ENCODE data around the gene SLC2A4.

SLC2A4 gene

DNA sequence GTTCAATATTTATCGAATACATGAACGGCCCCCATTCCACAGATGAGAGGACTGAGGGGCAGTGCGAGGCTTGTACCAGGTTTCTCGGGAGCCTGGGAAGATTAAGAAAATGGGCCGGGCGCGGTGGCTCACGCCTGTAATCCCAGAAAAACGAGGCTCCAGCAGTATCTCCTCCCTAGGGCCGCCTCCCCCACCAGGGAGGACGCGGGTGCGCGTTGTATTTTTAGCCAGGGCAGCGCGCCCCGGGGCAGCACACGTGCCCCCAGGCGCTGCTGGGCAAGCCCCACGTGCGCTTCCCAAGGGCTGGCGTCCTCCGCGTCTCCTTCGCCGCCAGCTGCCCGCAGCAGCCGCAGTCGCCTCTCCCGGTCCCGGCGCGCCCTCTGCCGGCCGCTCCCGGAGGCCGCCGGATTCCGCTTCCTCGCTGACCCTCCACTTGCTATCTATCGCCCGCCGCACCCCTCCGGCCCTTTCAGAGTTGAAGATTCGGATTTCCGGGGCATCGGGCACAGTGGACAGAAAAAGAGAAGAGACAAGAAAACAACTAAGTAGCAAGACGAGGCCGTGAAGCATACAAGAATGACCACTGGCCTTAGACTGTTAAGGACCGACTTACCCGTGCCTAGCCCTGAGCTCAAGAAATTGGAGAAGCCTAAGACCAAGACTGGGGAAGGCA, 14.8 kb downstream of the SLC2A4 start:
- peak in 44 of 56 donors; percentile 12 to 83 (median 57) for DNase-seq

DNA sequence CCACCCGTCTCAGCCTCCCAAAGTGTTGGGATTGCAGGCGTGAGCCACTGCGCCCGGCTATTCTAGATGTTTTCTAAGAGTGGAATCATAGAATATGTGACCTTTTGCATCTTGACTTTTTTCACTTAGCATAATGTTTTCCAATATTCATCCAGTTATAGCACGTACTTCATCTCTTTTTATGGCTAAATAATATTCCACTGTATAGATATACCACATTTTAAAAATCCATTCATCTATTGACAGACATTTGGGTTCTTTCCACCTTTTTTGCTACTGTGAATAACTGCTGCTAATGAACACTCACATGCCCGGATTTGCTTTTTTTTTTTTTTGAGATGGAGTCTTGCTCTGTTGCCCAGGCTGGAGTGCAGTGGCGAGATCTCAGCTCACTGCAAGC, 22.7 kb downstream of the SLC2A4 start:
- DNase-seq = no peak

DNA sequence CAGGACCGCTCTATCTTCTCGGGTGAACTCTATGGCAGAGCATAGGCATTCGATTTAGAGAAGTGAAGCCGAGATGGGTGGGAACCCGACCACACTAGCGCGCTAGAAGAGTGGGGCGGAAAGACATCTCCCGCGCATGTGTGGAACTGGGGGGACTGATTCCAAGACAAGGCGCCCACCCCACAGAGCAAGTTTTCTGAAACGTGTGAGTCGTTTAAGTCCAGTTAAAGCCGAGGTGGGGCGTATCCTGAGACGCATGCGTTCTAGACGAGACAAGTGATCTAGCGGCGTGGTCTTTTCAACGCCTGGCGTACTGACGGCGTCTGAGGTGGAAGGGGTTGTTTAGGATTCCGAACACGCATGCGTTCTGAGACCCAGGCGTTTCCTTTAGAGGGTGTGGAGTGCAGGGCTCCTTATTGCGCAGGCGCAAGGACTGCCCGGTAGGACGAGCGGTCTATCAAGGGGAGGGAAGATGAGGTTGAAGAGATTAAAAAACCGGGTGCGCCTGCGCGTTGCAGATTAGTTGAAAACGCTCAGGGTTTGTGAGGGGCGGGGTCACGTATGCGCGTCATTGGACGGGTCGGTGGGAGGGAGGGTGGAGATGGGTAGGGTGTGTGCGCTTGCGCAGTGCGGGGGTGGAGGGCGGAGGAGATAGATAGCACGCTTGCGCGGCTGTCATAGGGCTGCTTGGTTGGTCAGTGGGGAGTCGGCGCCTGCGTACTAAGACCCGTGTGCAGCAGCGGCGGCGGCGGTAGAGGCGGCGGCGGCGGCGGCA, 25.6 kb downstream of the SLC2A4 start, which contains the start of gene EIF5A:
Gene EIF5A (plus strand): TSS at position 718 of the 775 bp plus-strand sequence. CDS start 2,008 bp downstream, outside the sequence.
- DNase-seq = peak; percentile 69 to 100 (median 99)

DNA sequence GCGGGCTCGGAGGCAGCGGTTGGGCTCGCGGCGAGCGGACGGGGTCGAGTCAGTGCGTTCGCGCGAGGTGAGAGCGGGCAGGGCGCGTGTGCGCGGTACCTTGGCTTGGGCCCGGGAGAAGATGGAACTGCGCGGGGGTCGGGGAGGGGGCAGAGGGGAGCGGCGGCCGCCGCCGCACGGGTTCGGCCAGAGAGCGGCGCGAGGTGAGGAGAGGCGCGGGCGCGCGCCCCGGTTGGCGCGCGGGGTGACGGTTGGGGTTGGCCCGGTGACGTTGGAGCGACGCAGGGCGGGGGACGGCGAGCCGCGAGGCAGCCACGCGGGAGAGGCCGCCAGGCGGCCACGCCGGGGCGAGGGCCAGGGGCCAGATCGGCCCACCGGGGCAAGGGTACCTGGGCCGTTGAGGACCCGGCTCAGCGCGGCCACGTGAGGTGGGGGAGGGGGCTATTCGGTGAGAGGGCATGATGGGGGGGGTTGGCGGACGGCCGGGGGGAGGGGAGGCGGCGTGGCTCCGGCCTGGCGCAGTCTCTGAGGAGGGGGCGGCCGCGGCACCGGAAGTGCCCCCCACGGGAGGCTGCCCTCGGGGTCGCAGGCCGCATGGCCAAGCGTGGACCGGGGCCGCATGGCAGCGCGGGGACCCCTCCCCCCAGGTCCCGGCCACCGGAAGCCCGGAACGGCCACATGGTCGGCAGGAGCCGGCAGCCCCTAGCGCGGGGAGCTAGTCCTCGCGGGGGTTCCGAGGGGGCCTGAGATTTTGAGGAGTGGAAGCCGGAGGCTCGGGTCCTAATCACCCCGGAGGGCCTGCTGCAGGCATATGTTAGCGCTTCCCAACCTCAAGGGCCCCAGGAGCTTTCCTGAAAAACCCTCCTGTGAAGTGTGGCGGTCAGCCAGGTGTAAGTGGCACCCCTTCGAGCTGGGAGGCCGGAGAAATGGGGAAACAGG, 26.4 kb downstream of the SLC2A4 start:
- peak in 13 of 56 donors; percentile 24 to 69 (median 53) for DNase-seq

DNA sequence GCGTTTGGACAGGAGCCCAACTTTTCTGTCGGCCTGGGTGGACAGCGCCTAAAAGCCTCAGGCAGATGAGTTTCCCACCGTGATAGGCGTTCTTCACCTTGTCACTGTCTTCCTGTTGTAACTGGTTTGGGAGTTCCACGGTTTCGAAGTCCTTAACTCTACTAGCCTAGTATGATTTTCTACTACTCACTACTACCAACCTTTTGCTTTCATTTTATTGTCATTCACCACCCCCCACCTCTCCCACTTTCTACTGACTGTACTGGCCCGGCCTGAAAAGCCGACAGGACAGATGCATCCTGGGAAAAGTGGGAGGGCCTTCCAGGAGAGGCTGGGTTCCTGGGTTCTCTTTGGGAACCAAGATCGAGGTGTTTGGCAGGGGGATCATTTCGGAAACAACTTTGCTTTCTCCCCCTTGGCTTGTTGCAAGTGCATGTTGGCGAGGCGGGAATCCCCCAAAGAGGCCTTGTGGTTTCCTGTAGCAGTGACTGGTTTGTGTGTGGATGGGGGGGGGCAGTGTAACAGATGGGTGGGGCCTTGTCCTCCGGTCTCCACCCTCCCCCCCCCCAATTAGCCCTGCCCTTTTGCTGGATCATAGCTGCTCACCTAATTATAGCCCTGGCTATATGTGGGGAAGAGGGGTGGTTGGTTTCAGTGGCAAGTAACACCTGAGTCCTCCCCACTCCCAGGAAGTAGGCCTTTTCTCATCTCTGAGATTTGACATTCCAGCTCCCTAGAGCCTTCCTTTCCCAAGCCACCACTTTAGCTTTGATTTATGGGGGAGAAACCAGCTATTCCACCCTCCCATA, 27.3 kb downstream of the SLC2A4 start:
- DNase-seq = peak in 32 of 56 donors; percentile 7 to 58 (median 31)

DNA sequence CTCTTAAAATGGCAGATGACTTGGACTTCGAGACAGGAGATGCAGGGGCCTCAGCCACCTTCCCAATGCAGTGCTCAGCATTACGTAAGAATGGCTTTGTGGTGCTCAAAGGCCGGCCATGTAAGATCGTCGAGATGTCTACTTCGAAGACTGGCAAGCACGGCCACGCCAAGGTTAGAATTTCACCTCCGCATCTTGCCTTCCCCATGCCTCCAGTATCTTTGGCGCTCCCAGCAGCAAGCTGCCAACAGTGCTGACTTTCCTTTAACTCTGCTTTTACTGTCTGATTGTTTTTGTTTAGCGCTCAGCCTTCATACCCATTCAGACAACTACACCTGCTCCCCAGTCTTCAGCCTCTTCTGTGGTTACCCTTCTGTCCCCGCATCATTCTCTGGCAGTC, 28.1 kb downstream of the SLC2A4 start:
- DNase-seq = no peak

DNA sequence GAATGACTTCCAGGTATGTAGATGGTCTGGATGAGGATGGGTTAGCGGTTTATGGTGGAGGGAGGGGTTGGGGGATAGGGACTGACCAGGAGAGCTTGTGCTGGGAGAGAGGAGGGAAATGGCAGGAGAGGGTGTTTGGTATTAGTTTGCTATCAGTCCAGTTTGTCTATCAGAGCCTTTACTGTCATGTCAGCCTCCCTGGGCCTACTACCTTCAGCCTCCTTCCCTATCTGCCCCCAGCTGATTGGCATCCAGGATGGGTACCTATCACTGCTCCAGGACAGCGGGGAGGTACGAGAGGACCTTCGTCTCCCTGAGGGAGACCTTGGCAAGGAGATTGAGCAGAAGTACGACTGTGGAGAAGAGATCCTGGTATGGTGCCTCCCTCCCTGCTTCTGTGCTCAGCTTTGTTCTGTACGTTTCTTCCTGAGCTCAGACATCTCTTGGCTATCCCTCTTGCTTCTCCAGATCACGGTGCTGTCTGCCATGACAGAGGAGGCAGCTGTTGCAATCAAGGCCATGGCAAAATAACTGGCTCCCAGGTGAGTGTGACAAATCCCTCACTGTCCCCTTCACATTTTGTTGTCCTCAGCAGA, 29.7 kb downstream of the SLC2A4 start:
- no peak for DNase-seq

DNA sequence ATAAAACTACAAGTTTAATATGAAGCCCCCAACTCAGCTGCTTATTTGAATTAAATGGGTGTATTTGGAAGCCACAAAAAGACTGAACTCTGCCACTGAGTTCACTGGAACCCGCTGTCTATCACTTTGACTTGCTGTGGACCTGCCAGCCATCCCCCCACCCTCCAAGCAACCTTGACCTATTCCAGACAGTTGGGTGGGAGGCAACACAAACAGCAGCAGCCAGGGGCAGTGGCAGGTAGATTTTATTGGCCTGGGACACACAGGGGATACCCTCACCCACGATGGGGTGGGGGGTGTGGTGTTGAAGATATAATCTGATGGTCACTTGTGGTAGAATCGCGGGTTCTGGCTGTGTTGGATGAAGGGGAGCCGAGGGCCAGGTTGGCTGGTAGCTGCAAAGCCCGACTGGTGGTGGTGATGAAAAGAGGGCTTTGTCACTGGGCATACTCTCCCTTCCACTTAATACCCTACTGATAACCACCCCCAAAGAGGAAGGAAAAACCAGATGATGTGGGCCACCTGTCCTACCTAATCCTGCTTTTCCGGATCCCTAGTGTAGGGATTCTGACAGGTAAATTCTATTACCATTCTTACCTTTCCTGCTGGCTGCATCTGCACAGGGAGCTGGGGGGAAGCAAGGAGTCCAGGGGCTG, 31.0 kb downstream of the SLC2A4 start:
- no peak for DNase-seq

DNA sequence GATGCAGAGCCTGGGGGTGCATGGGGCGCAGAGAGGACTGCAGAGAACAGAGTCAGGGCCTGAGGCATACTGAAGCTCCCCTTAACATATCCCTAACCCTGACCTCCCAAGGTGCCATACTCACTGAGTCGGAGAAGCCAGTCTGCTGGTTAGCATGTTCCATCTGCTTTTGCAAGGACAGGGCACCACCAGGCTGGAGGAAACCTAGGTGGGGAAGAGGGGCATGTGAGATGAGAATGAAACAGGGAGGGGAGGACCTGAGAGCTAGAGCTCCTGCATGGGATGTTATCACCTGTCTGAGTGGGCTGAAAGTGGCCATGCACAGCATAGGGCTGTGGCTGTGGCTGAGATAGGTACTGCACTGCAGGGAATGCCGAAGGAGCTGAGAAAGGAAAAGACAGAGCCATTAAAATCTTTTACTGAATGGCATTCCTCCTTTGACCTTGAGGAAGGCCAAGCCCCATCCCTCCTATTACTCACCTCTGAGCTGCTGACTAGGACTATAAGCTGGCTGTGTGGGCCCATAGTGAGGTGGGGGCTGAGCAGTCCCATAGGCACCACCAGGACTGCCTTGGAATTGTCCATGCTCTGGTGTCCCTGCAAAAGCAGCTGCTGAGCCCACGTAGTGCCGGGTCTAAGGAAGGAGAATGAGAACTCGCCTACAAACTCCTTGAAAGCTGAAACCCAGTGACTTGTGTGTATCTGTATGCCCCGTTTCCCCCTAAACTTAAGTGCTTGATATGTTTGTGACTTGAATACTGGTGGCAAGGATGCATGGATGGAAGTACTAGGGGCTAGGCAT, 31.8 kb downstream of the SLC2A4 start:
- no peak for DNase-seq

DNA sequence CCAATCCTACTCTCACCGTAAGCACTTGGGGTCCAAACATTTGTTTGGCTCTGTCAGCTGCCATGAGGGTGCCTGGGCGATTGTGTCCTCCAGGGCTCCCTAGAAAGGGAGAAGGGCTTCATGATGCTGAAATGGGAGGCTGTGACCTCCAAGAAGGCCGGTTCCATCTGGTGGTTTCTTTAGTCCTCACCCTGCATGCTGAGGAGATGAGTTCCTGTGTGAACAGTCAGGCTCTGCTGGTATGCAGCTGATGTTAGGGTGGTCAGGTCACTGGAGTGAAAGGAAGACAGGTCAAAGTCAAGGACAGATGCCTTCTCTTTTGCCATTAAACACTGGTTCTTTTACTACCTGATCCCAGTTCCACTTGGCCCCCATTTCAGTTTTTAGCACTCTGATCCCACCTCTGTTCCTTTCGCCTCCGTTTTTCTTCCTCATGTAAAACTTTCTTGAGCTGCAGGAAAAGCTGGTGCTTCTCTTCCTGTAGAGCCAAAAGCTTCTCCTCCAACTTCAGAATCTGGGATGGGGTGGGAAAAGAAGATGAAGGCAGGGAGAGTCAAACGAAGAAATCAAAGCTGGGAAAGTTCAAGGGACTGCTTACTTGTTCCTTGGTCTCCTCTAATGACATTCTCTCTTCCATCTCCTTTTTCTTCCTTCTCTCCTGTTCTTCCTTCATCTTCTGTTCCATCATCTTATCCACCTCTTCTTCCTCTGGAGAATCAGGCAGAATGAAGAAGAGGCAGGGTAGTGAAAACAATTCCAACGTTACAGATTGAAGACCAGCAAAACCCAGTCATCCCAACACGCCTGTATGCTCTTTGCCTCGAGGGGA, 32.6 kb downstream of the SLC2A4 start:
- no peak for DNase-seq

DNA sequence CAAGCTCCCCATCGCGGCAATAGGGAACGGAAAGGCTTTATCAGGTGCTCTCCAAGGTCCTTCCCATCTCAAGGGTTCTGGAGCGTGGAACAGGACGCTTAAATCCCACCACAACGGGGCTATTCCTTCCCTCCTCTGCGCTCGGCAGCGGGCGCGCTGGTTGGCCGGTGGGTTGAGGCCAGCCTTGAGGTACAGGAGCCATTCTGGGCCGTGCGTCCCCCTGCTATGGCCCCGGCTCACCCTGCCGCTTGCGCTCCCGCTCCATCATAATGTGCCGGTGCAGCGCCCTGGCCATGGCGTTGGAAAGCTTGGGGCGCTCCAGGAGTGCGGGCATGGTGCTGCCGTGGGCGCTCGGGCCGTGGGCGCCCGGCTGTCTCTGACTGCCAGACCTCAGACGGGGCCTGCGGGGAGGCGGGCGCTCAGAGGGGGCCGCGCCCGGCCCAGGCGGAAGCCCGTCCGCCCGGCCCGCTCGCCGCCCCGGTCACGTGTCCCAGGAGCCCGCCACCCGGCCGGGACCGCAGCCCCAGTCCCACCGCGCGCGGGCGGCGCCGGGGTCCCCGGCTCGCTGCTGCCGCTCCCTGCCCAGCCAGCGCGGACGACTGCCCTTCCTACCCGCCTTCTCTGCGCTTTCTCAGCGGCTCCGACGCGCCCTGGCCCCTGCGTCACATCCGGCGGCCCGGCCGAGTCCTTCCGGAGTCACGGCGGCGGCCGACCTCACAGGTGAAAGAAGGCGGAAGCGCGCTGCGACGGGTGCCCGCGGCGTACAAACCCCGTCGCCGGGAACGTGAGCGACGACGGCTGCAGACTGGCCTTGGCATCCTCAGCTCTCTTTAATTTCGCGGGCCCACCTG, 33.4 kb downstream of the SLC2A4 start, which contains the start of gene GPS2:
Gene GPS2 (minus strand): TSS at position 642 of the 851 bp plus-strand sequence. CDS start 308 bp downstream, at position 334.
- DNase-seq = peak; percentile 21 to 94 (median 84)

DNA sequence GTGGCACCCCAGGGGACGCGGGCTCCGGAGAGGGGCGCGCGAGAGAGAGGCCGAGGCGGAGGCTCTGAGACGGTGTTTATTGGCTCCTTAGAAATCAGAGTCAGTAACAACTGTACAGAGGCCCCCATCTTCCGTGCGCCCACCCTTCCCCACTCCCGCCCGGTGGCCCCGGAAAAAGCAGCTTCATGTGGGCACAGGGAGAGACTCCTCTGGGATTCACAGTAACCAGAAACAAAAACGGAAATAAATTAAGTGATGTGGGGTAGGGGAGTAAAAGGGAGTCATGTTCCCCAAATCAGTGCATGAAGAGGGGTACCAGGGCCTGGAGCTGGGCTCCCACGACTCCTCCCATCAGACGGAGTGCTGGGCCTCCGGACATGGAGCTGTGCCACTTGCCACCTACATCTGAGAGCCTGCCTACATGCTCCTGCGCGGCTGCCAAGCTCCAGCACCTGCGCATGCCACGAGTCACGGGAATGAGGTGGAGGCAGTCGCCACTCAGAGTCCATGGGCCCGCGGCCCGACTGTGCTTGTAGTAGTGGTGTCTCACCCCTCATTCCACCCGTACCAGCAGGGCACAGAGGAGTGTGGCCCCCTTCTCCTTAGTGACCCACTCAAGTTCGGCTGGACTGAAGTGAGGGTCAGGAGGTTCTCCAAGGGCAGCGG, 34.2 kb downstream of the SLC2A4 start:
- DNase-seq = peak in 4 of 56 donors; percentile 9 to 33 (median 22)

DNA sequence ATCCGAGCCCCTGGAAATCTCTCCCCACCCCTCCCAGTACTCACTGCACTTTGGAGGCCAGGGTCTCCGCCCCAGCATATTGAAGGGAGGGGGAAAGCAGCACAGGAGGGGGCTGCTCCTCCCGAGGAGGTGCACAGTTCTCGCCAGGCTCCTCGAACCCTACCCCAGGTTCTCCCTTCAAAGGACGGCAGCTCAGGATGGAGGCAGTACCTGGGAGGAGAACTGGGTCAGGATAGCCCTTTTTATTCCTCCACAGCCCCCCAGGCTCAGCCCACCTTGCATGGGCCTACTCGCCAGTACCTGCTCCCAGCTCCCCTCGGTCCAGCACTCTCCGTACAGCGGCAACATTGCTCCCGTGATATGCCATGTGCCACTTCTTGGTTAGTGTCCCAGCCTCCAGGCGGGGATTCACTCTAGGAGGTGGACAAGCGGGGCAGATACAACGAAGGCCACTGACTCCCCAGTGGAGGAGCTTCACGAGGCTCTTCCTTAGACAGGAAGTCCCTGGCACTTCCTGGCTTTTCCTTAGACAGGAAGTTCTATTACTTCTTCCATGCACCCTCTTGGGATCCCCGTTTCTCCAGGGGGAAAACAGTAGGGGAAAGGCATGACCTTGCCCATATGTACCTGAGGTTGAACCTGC, 35.8 kb downstream of the SLC2A4 start:
- no peak for DNase-seq

DNA sequence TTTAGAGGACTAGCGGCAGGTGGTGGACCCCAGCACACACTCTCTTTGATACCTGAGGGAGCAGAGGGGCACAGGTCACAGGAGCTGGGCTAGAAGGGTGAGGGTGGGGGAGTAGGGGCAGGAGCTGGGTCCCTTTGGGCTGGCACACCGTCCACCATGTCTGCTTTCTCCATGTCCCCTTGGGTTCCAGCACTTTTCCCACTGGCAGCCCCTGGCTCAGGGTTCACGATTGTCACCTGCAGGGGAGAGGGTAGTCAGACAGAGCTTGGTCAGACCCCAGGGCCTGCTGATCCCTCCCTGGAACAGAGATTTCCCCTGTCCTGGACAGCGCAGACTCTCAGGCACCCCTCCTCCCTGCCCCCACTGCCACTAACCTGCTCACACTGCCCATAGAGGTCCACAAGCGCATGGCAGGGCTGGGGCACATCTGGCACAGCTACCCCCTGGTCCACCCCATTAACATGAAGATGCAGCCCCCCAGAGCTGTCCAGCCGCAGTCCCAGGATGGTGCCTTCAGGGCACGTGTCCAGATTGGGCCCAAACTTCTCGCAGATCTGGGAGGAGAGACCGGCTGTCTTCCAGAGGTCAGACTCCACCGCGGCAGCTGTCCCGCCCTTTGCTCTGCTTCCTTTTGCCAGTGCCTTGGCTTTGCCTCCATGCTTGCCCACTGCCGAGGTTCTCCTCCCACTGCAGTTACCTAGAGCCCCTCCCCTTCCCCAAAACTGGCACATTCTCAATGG, 36.8 kb downstream of the SLC2A4 start:
- DNase-seq = no peak

DNA sequence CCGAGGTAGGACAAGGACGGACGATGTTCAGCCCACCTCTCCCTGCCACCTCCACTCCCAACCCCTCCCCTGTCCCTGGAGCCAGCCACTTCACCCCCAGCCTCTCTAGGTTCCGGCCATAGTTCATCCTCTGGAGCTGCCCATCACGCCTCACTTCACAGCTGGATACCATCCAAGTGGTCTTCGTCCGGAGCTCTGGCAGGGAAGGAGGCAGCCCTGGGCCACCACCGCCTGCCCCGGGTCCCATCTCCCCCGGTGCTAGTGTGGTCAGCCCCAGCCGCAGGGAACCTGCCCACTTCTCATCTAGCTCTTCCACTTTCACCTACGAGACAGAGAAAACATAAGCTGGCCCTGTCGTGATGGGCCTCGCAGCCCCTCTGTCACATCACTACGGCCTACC, 39.9 kb downstream of the SLC2A4 start:
- DNase-seq = no peak

Data from amygdala (tissue), 56 donors.